HepG2 (cell line): ENCODE measurements around the gene TEKTIP1. TPM values are rescaled to one million over a fixed set of nuclear protein-coding genes. Genes with fewer than 3 reads are reported as not detected.

Source experiments
- ERF ChIP-seq: IDR thresholded peaks from 2 replicates; pipeline ENCODE4 v1.6.1; 2018; ENCODE audit warnings: missing biosample characterization, missing genetic modification reagents
- IKZF5 ChIP-seq: IDR thresholded peaks from 2 replicates; pipeline ENCODE4 v1.6.1; 2018; ENCODE audit warnings: missing genetic modification reagents, mild to moderate bottlenecking, missing compliant biosample characterization
- KIAA2018 ChIP-seq: sonication (generic); formaldehyde crosslinking; IDR thresholded peaks from 2 replicates; pipeline ENCODE4 v1.5.0; 2020; ENCODE audit warnings: mild to moderate bottlenecking, missing genetic modification reagents, borderline replicate concordance
- RBAK ChIP-seq: sonication (generic); formaldehyde crosslinking; IDR thresholded peaks from 2 replicates; pipeline ENCODE4 v1.5.1; 2020; ENCODE audit warnings: mild to moderate bottlenecking, missing genetic modification reagents
- REST ChIP-seq, 2 experiments: IDR thresholded peaks; 2 replicates each; pipeline ENCODE4 v1.6.1; 2011 to 2012; ENCODE audit warnings: low read length in 2 of 2, borderline replicate concordance in 1 of 2, low read depth in 1 of 2, mild to moderate bottlenecking in 1 of 2, moderate library complexity in 1 of 2
- ZC3H13 ChIP-seq: sonication (generic); formaldehyde crosslinking; IDR thresholded peaks from 2 replicates; pipeline ENCODE4 v1.8.1; 2023; ENCODE audit warnings: mild to moderate bottlenecking, missing genetic modification reagents, moderate library complexity
- ZNF557 ChIP-seq: sonication (generic); formaldehyde crosslinking; IDR thresholded peaks from 2 replicates; pipeline ENCODE4 v1.4.0; 2020; ENCODE audit warnings: missing genetic modification reagents
- ZNF761 ChIP-seq: sonication (generic); formaldehyde crosslinking; conservative IDR thresholded peaks from 2 replicates; pipeline ENCODE4 v1.4.0; 2020; ENCODE audit warnings: mild to moderate bottlenecking, missing genetic modification reagents
- polyA plus RNA-seq, 8 experiments: library from polyadenylated mRNA; depleted of rRNA in 3 of 8; stranded (reverse) in 7 of 8; unstranded in 1 of 8; fragments of >200 nt; fragmentation: Illumina TruSeq in 4 of 8; extraction: Trizol in 4 of 8; gene quantifications; 2 replicates each; pipeline versions ENCODE4 v1.2.1 to v1.2.3, GENCODE V29; 2011 to 2016; ENCODE audit warnings: low read depth in 4 of 8, missing spikeins in 1 of 8, mixed read lengths in 1 of 8; ENCODE audit not compliant: insufficient read depth in 1 of 8
- total RNA-seq, 5 experiments: library from RNA; depleted of rRNA; stranded (reverse); fragments of >200 nt; fragmentation: Illumina TruSeq; extraction: Trizol; gene quantifications; 2 replicates each; pipeline ENCODE4 v1.2.3, GENCODE V29; 2016; ENCODE audit warnings: low read depth in 1 of 5
- TF ChIP-seq, protein P1 (sequence below): fragments of 450-650 bp; IDR thresholded peaks from 2 replicates; pipeline ENCODE4 v1.6.1; 2016
- TF ChIP-seq, protein P2 (sequence below): sonication (generic); formaldehyde crosslinking; IDR thresholded peaks from 2 replicates; pipeline ENCODE4 v1.5.1; 2020; ENCODE audit warnings: missing genetic modification reagents, mild to moderate bottlenecking, borderline replicate concordance

The TEKTIP1 gene
- total and polyA plus RNA-seq, 2 of the 13 experiments (the other 11 are each of a cell fraction or from before 2014, with no cell fraction given), result not detected

DNA sequence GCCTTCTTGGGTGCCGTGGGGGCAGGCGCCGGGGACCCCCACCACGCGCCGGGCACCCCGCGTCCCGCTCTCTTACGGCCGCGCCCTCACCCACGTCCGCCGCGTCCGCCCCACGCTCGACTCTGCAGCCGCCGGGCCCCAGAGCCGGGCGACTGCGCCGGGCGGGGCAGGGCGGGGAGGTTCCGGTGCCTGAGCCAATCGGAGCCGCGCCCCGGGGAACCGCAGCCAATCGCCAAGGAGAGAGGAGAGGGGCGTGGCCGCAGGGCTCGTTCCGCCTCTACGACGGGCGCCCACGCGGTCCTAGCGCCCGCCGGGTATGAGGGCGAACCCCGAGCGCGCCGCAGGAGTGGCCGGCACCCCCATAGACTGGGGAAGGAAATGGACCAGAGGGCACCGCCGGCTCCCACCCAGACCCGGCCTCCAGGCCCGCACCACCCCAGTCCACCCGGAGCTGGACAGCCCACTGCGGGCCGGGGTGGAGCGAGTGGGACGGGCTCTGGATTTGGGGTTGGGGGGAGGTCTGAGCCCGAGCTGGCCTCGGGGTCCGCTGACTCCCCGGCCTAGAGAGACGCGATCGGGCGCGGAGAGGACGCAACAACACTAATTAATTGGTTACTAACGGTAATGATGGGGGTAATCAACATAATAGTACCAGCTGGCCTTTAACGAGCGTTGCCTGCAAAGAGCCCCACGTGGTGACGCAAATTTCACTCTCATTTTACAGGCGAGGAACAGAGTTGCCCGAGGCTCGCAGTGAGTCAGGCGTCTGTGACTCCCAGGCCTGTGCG, 18.7 kb downstream of the TEKTIP1 start, which contains the start of gene MFSD12 (continued):
- TF ChIP-seq, protein P1, sequence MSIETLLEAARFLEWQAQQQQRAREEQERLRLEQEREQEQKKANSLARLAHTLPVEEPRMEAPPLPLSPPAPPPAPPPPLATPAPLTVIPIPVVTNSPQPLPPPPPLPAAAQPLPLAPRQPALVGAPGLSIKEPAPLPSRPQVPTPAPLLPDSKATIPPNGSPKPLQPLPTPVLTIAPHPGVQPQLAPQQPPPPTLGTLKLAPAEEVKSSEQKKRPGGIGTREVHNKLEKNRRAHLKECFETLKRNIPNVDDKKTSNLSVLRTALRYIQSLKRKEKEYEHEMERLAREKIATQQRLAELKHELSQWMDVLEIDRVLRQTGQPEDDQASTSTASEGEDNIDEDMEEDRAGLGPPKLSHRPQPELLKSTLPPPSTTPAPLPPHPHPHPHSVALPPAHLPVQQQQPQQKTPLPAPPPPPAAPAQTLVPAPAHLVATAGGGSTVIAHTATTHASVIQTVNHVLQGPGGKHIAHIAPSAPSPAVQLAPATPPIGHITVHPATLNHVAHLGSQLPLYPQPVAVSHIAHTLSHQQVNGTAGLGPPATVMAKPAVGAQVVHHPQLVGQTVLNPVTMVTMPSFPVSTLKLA, result no peak
- TF ChIP-seq KIAA2018 (CRISPR knock-in tag) (no peak), IKZF5 (CRISPR knock-in tag) (peak; percentile 53; the same call in 1 of the 2 replicates), REST (IDR thresholded peaks at IDR 0.05; ENCODE audit: borderline replicate concordance in 1 of 2, low read depth in 1 of 2, low read length in 2 of 2) (no peak), RBAK (CRISPR knock-in tag) (no peak), ZNF557 (no peak), ZC3H13 (CRISPR knock-in tag) (no peak), ZNF761 (CRISPR knock-in tag) (0 out of 2 replicates have a peak, but pooled peaks have one; percentile 36), ERF (CRISPR knock-in tag) (peak; percentile 17; the same call in 1 of the 2 replicates)
- TF ChIP-seq, protein P2, sequence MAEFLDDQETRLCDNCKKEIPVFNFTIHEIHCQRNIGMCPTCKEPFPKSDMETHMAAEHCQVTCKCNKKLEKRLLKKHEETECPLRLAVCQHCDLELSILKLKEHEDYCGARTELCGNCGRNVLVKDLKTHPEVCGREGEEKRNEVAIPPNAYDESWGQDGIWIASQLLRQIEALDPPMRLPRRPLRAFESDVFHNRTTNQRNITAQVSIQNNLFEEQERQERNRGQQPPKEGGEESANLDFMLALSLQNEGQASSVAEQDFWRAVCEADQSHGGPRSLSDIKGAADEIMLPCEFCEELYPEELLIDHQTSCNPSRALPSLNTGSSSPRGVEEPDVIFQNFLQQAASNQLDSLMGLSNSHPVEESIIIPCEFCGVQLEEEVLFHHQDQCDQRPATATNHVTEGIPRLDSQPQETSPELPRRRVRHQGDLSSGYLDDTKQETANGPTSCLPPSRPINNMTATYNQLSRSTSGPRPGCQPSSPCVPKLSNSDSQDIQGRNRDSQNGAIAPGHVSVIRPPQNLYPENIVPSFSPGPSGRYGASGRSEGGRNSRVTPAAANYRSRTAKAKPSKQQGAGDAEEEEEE (CRISPR knock-in tag), result no peak
